ENCODE data around the gene CLASRP. TPM values are rescaled to one million over a fixed set of nuclear protein-coding genes. Genes with fewer than 3 reads are reported as not detected.

The CLASRP gene
- total RNA-seq, 1 experiment from 2014 or later = 88.0 TPM

DNA sequence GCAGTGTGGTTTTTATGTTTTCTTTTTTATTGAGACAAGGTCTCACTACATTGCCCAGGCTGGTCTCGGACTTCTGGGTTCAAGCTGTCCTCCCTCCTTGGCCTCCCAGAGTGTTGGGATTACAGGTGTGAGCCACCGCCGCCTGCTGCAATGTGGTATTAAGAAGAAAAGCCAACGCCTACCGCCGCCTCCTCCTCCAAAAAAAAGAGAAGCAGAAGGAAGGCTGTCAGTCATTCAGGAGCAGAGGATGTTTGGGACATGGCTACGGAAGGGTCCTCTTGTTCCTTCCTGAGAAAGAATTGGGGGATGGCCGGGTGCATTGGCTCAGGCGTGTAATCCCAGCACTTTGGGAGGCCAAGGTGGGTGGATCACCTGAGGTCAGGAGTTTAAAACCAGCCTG, 55.3 kb downstream of the CLASRP start:
- H3K9me3 Mint-ChIP-seq = no peaks in the 10 kb centered on the region
- POLR2A ChIA-PET = no interaction called here
- DNase-seq (ENCODE audit: low spot score) (no peak), ATAC-seq (no peak)
- H3K36me3 Mint-ChIP-seq = peaks cover 9% of the 10 kb centered on the region; the same call in 1 of the 2 replicates
- H3K27ac Mint-ChIP-seq = peak overlapping the region; percentile 96
- peak overlapping the region; percentile 84 for H3K4me3 Mint-ChIP-seq
- H3K27me3 Mint-ChIP-seq (ENCODE audit: low read depth) = no peaks in the 10 kb centered on the region
- TF ChIP-seq, protein P1, sequence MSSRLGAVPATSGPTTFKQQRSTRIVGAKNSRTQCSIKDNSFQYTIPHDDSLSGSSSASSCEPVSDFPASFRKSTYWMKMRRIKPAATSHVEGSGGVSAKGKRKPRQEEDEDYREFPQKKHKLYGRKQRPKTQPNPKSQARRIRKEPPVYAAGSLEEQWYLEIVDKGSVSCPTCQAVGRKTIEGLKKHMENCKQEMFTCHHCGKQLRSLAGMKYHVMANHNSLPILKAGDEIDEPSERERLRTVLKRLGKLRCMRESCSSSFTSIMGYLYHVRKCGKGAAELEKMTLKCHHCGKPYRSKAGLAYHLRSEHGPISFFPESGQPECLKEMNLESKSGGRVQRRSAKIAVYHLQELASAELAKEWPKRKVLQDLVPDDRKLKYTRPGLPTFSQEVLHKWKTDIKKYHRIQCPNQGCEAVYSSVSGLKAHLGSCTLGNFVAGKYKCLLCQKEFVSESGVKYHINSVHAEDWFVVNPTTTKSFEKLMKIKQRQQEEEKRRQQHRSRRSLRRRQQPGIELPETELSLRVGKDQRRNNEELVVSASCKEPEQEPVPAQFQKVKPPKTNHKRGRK (CRISPR knock-in tag; IDR thresholded peaks at IDR 0.05; ENCODE audit: borderline replicate concordance) = no peak
- no peak for TF ChIP-seq ZNF121 (CRISPR knock-in tag; IDR thresholded peaks at IDR 0.05)
- no peak for TF ChIP-seq SMAD4 (CRISPR knock-in tag; IDR thresholded peaks at IDR 0.05)
- TF ChIP-seq, protein P2, sequence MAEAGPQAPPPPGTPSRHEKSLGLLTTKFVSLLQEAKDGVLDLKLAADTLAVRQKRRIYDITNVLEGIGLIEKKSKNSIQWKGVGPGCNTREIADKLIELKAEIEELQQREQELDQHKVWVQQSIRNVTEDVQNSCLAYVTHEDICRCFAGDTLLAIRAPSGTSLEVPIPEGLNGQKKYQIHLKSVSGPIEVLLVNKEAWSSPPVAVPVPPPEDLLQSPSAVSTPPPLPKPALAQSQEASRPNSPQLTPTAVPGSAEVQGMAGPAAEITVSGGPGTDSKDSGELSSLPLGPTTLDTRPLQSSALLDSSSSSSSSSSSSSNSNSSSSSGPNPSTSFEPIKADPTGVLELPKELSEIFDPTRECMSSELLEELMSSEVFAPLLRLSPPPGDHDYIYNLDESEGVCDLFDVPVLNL (CRISPR knock-in tag; IDR thresholded peaks at IDR 0.05; ENCODE audit: borderline replicate concordance, low read depth) = no peak
- CTCF ChIA-PET = no interaction called here
- peaks cover 69% of the 10 kb centered on the region for H3K4me1 Mint-ChIP-seq

DNA sequence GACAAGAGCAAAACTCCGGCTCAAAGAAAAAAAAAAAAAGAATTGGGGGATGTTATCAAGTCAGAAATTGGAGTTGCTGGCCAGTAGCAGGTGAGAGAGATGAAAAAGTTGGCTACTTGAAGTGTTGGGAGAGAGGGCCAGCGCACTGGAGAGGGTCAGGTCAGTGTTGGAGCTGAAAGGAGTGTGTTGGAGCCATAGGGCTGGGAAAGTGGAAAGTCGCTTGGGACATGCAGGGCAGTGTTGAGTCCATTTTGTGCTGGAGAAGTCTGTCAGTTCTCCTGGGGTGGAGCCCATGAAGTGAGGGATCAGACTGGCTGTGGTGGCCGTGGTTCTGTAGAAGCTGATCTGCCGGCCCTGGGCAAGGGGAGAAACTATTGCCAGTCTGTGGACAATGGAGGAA, 55.9 kb downstream of the CLASRP start:
- peaks cover 9% of the 10 kb centered on the region; the same call in 1 of the 2 replicates for H3K36me3 Mint-ChIP-seq
- POLR2A ChIA-PET = no interaction called here
- no peak for TF ChIP-seq SP1 (CRISPR knock-in tag; conservative IDR thresholded peaks at IDR 0.05)
- TF ChIP-seq, protein P3, sequence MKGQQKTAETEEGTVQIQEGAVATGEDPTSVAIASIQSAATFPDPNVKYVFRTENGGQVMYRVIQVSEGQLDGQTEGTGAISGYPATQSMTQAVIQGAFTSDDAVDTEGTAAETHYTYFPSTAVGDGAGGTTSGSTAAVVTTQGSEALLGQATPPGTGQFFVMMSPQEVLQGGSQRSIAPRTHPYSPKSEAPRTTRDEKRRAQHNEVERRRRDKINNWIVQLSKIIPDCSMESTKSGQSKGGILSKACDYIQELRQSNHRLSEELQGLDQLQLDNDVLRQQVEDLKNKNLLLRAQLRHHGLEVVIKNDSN (CRISPR knock-in tag; IDR thresholded peaks at IDR 0.05) = no peak
- no peak for TF ChIP-seq ZNF671 (CRISPR knock-in tag; IDR thresholded peaks at IDR 0.05)
- TF ChIP-seq, protein P4, sequence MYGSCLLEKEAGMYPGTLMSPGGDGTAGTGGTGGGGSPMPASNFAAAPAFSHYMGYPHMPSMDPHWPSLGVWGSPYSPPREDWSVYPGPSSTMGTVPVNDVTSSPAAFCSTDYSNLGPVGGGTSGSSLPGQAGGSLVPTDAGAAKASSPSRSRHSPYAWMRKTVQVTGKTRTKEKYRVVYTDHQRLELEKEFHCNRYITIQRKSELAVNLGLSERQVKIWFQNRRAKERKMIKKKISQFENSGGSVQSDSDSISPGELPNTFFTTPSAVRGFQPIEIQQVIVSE (CRISPR knock-in tag; IDR thresholded peaks at IDR 0.05; ENCODE audit: borderline replicate concordance) = no peak
- TF ChIP-seq, protein P5, sequence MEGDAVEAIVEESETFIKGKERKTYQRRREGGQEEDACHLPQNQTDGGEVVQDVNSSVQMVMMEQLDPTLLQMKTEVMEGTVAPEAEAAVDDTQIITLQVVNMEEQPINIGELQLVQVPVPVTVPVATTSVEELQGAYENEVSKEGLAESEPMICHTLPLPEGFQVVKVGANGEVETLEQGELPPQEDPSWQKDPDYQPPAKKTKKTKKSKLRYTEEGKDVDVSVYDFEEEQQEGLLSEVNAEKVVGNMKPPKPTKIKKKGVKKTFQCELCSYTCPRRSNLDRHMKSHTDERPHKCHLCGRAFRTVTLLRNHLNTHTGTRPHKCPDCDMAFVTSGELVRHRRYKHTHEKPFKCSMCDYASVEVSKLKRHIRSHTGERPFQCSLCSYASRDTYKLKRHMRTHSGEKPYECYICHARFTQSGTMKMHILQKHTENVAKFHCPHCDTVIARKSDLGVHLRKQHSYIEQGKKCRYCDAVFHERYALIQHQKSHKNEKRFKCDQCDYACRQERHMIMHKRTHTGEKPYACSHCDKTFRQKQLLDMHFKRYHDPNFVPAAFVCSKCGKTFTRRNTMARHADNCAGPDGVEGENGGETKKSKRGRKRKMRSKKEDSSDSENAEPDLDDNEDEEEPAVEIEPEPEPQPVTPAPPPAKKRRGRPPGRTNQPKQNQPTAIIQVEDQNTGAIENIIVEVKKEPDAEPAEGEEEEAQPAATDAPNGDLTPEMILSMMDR (IDR thresholded peaks at IDR 0.05) = no peak
- no peak for TF ChIP-seq FOXJ3 (CRISPR knock-in tag; IDR thresholded peaks at IDR 0.05; ENCODE audit: borderline replicate concordance)
- no peak for TF ChIP-seq GRHL2 (CRISPR knock-in tag; IDR thresholded peaks at IDR 0.05; ENCODE audit: insufficient replicate concordance, severe bottlenecking)
- TF ChIP-seq ZNF138 (CRISPR knock-in tag; conservative IDR thresholded peaks at IDR 0.05) = no peak
- TF ChIP-seq, protein P6, sequence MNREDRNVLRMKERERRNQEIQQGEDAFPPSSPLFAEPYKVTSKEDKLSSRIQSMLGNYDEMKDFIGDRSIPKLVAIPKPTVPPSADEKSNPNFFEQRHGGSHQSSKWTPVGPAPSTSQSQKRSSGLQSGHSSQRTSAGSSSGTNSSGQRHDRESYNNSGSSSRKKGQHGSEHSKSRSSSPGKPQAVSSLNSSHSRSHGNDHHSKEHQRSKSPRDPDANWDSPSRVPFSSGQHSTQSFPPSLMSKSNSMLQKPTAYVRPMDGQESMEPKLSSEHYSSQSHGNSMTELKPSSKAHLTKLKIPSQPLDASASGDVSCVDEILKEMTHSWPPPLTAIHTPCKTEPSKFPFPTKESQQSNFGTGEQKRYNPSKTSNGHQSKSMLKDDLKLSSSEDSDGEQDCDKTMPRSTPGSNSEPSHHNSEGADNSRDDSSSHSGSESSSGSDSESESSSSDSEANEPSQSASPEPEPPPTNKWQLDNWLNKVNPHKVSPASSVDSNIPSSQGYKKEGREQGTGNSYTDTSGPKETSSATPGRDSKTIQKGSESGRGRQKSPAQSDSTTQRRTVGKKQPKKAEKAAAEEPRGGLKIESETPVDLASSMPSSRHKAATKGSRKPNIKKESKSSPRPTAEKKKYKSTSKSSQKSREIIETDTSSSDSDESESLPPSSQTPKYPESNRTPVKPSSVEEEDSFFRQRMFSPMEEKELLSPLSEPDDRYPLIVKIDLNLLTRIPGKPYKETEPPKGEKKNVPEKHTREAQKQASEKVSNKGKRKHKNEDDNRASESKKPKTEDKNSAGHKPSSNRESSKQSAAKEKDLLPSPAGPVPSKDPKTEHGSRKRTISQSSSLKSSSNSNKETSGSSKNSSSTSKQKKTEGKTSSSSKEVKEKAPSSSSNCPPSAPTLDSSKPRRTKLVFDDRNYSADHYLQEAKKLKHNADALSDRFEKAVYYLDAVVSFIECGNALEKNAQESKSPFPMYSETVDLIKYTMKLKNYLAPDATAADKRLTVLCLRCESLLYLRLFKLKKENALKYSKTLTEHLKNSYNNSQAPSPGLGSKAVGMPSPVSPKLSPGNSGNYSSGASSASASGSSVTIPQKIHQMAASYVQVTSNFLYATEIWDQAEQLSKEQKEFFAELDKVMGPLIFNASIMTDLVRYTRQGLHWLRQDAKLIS (CRISPR knock-in tag; IDR thresholded peaks at IDR 0.05; ENCODE audit: borderline replicate concordance) = no peak
- TF ChIP-seq ZNF396 (CRISPR knock-in tag; IDR thresholded peaks at IDR 0.05; ENCODE audit: borderline replicate concordance) = no peak
- no peak for TF ChIP-seq ZNF121 (CRISPR knock-in tag; IDR thresholded peaks at IDR 0.05)
- TF ChIP-seq NFYB (CRISPR knock-in tag; conservative IDR thresholded peaks at IDR 0.05; ENCODE audit: low read depth) = no peak
- no peak for TF ChIP-seq TEAD4 (CRISPR knock-in tag; IDR thresholded peaks at IDR 0.05)
- TF ChIP-seq, protein P2 (CRISPR knock-in tag; IDR thresholded peaks at IDR 0.05; ENCODE audit: borderline replicate concordance, low read depth) = no peak
- no peak for TF ChIP-seq SOX15 (CRISPR knock-in tag; IDR thresholded peaks at IDR 0.05)
- TF ChIP-seq ATF1 (CRISPR knock-in tag; IDR thresholded peaks at IDR 0.05) = no peak
- TF ChIP-seq, protein P7, sequence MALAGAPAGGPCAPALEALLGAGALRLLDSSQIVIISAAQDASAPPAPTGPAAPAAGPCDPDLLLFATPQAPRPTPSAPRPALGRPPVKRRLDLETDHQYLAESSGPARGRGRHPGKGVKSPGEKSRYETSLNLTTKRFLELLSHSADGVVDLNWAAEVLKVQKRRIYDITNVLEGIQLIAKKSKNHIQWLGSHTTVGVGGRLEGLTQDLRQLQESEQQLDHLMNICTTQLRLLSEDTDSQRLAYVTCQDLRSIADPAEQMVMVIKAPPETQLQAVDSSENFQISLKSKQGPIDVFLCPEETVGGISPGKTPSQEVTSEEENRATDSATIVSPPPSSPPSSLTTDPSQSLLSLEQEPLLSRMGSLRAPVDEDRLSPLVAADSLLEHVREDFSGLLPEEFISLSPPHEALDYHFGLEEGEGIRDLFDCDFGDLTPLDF (CRISPR knock-in tag; IDR thresholded peaks at IDR 0.05) = no peak
- TF ChIP-seq, protein P8, sequence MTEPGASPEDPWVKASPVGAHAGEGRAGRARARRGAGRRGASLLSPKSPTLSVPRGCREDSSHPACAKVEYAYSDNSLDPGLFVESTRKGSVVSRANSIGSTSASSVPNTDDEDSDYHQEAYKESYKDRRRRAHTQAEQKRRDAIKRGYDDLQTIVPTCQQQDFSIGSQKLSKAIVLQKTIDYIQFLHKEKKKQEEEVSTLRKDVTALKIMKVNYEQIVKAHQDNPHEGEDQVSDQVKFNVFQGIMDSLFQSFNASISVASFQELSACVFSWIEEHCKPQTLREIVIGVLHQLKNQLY (CRISPR knock-in tag; IDR thresholded peaks at IDR 0.05) = no peak
- TF ChIP-seq RORB (CRISPR knock-in tag; IDR thresholded peaks at IDR 0.05) = no peak
- DNase-seq (ENCODE audit: low spot score) (no peak), ATAC-seq (no peak)
- H3K4me3 Mint-ChIP-seq = peak overlapping the region; percentile 84
- no peaks in the 10 kb centered on the region for H3K9me3 Mint-ChIP-seq
- CTCF ChIA-PET = no interaction called here
- peak overlapping the region; percentile 48 for H3K27ac Mint-ChIP-seq
- no peaks in the 10 kb centered on the region for H3K27me3 Mint-ChIP-seq (ENCODE audit: low read depth)
- peaks cover 73% of the 10 kb centered on the region for H3K4me1 Mint-ChIP-seq
